Brain microvascular endothelial cell (primary cell): ENCODE data around the gene HIVEP3.

Experiments used
- DNase-seq: peaks from one replicate; pipeline ENCODE4 v3.0.0-alpha.2; 2020
- H3K27ac ChIP-seq: fragments of 250-450 bp; sonication (Bioruptor Pico); 2 replicates; pipeline ENCODE4 v1.5.1; 2020; ENCODE audit warnings: mild to moderate bottlenecking, moderate library complexity
- H3K27me3 ChIP-seq: fragments of 250-450 bp; sonication (Bioruptor Pico); replicated peaks from 2 replicates; pipeline ENCODE4 v1.5.1; 2020; ENCODE audit warnings: mild to moderate bottlenecking
- H3K36me3 ChIP-seq: fragments of 250-450 bp; sonication (Bioruptor Pico); replicated peaks from 2 replicates; pipeline ENCODE4 v1.5.1; 2020; ENCODE audit warnings: mild to moderate bottlenecking
- H3K4me3 ChIP-seq: 2 replicates; pipeline ENCODE4 v1.5.1; 2011; ENCODE audit warnings: low read depth, mild to moderate bottlenecking, control low read depth, low read length, moderate library complexity
- in situ Hi-C: cut with HindIII; loops from 2 replicates; pipeline ENCODE4 v1.10.0; 2017; ENCODE audit warnings: low sequenced_read_pairs, low pct_ligation_motif_present
- TF ChIP-seq, protein P1 (sequence below): IDR thresholded peaks from 2 replicates; pipeline ENCODE4 v1.5.1; 2011; ENCODE audit warnings: low read depth, mild to moderate bottlenecking, moderate library complexity, low read length, control low read depth, inconsistent platforms; ENCODE audit errors: missing control alignments

The HIVEP3 gene

DNA sequence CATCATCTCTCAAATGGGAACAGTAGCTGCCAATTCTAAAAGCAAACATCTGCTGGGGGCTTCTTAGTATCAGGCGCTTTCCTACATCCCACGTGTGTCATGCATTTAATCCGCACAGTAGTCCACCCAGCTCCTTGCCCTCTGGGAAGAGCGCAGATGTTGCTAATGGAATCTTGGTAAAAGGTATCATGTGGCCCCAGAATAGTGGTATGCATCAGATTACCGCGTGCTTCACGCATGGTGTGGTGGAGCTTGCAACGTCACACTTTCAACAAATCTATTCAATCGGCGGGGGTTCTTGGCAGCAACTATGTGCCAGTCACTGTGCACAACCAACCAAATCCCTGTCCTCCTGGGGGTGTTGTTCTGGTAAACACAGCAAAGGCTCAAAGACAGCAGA is 141.0 kb downstream of the HIVEP3 start:
- H3K4me3 ChIP-seq = no peak overlapping the region
- in situ Hi-C loops = no loop called here
- no peaks in the 10 kb centered on the region for H3K36me3 ChIP-seq
- H3K27me3 ChIP-seq = no peaks in the 10 kb centered on the region
- TF ChIP-seq, protein P1, sequence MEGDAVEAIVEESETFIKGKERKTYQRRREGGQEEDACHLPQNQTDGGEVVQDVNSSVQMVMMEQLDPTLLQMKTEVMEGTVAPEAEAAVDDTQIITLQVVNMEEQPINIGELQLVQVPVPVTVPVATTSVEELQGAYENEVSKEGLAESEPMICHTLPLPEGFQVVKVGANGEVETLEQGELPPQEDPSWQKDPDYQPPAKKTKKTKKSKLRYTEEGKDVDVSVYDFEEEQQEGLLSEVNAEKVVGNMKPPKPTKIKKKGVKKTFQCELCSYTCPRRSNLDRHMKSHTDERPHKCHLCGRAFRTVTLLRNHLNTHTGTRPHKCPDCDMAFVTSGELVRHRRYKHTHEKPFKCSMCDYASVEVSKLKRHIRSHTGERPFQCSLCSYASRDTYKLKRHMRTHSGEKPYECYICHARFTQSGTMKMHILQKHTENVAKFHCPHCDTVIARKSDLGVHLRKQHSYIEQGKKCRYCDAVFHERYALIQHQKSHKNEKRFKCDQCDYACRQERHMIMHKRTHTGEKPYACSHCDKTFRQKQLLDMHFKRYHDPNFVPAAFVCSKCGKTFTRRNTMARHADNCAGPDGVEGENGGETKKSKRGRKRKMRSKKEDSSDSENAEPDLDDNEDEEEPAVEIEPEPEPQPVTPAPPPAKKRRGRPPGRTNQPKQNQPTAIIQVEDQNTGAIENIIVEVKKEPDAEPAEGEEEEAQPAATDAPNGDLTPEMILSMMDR = no peak
- DNase-seq = no peak
- H3K27ac ChIP-seq = no peak overlapping the region

DNA sequence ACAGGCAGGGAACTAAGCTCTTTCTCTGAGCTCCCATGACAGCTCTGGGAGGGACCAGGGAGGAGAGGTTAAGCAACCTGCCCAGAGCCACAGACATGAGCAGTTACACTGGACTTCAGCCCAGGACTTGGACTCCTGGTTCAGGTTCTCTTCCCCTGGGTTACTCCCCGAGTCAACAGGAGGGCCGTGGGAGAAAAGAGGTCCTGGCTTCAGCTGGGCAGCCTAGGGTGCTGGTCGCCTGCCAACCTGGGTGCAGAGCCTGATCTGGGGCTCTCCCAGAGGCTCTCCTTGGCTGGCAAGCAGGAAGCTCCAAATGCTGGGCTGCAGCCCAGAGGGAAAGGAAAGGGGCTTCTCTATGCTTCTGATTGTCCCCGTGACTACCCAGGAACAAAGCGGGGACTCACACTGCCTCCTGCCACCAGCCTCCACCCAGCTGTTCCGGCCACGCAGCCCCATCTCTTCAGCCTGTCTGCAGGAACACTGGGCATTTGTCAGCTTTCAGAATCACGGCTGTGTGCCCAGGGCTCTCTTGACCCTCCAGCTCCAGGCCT is 141.8 kb downstream of the HIVEP3 start:
- no peak for DNase-seq
- no peaks in the 10 kb centered on the region for H3K27me3 ChIP-seq
- H3K27ac ChIP-seq = no peak overlapping the region
- H3K36me3 ChIP-seq = no peaks in the 10 kb centered on the region
- H3K4me3 ChIP-seq = no peak overlapping the region
- TF ChIP-seq, protein P1 = no peak
- in situ Hi-C loops = no loop called here

DNA sequence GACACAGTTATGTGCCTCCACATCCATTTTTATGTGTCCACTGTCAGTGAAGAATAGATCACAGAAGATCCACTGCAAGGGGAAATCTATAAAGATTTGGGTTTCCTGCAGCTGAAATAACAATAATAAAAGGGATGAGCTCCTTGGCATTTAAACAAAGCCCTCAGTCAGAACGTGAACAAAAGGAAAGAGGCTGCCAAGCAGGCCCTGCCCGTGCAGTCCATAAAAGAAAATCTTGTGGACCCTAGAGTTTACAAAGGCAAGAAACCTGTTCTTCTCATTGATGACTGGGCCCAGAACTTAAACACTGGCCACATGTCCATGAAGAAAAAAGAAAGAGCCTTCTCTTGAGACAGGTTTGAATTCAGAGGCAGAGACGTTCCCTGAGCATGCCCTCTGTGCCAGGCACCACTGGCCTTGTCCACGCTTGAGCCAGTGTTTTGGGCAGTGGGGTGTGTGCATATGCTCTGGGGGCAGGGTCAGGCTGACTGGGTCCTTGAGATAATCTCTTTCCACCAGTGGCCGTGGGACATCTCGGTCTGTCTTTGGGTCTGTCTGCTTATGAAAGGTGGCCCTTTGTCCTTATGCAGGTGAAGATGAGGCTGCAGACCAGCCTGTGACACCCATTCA is 142.7 kb downstream of the HIVEP3 start:
- no peaks in the 10 kb centered on the region for H3K27me3 ChIP-seq
- H3K4me3 ChIP-seq = no peak overlapping the region
- TF ChIP-seq, protein P1 = no peak
- in situ Hi-C loops = no loop called here
- no peak for DNase-seq
- no peak overlapping the region for H3K27ac ChIP-seq
- H3K36me3 ChIP-seq = no peaks in the 10 kb centered on the region

DNA sequence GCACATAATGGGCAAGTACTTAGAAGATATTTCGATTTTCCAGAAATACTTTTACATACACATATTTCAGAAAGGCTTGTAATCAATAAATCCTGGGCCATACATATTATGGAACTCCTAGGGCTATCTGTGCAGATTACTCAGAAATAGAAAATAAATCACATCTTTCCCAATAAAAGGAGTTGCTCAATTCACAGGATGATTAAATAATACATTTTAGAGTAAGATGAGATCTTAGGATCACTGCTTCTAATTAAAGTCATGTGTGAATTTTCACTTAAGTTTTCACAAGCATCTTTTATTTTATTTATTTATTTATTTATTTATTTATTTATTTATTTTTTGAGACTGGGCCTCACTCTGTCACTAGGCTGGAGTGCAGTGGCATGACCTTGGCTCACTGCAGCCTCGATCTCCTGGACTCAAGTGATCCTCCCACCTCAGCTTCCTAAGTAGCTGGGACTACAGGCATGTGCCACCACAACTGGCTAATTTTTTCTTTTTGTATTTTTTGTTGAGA is 144.2 kb downstream of the HIVEP3 start:
- no peak for DNase-seq
- TF ChIP-seq, protein P1 = no peak
- H3K4me3 ChIP-seq = no peak overlapping the region
- in situ Hi-C loops = no loop called here
- H3K36me3 ChIP-seq = no peaks in the 10 kb centered on the region
- no peaks in the 10 kb centered on the region for H3K27me3 ChIP-seq
- no peak overlapping the region for H3K27ac ChIP-seq

DNA sequence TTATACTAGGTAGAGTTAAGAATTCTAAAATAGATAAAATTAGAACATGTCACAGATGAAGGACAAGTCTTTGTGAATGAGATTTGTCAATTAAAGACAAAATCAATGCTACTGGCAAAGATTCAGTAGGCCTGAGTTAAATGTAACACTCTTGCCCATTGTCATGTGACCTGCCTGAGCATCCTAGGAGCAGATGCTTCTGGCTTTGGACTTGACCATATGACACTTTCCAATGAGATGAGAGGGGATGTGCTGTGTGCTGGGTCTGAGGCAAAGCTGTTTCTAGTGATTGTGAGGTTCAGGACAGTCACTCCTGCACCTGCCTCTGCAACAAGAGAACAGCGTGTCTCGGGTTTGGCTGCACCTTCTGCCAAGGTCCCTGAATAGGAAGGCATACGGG is 144.9 kb downstream of the HIVEP3 start:
- DNase-seq = no peak
- Histone ChIP-seq H3K36me3 (no peaks in the 10 kb centered on the region), H3K27ac (no peak overlapping the region), H3K27me3 (no peaks in the 10 kb centered on the region), H3K4me3 (no peak overlapping the region)
- in situ Hi-C loops = no loop called here
- TF ChIP-seq, protein P1 = no peak
